Right lung (tissue), 5 donors: ENCODE data around the gene MAML2. TPM values are rescaled to one million over a fixed set of nuclear protein-coding genes. Genes with fewer than 3 reads are reported as not detected.

ENCODE experiments used
- DNase-seq, 2 donors: peaks; one replicate each; pipeline ENCODE4 v3.0.0-alpha.2; 2013
- polyA plus RNA-seq, 5 donors: library from polyadenylated mRNA; unstranded; fragments of 120-200 nt; gene quantifications; one replicate each; pipeline versions ENCODE4 v1.2.1 to v1.2.3, GENCODE V29; 2013; ENCODE audit warnings: inconsistent platforms in 1 of 5, low replicate concordance in 1 of 5; ENCODE audit not compliant: insufficient read length in 5 of 5, insufficient read depth in 1 of 5

The MAML2 gene
- polyA plus RNA-seq, 5 donors = 24.0 to 44.9 (median 37.3) TPM

- no peak for DNase-seq
Observed at GRCh38 chr11:96341211-96342013, 1.6 kb downstream of the MAML2 start.

- no peak for DNase-seq
Observed at GRCh38 chr11:96340555-96340885, 2.5 kb downstream of the MAML2 start.

GRCh38 chr11:96339706-96340554 is 3.1 kb downstream of the MAML2 start:
- DNase-seq = no peak

GRCh38 chr11:96338910-96339705 is 3.9 kb downstream of the MAML2 start:
- DNase-seq = no peak

DNA sequence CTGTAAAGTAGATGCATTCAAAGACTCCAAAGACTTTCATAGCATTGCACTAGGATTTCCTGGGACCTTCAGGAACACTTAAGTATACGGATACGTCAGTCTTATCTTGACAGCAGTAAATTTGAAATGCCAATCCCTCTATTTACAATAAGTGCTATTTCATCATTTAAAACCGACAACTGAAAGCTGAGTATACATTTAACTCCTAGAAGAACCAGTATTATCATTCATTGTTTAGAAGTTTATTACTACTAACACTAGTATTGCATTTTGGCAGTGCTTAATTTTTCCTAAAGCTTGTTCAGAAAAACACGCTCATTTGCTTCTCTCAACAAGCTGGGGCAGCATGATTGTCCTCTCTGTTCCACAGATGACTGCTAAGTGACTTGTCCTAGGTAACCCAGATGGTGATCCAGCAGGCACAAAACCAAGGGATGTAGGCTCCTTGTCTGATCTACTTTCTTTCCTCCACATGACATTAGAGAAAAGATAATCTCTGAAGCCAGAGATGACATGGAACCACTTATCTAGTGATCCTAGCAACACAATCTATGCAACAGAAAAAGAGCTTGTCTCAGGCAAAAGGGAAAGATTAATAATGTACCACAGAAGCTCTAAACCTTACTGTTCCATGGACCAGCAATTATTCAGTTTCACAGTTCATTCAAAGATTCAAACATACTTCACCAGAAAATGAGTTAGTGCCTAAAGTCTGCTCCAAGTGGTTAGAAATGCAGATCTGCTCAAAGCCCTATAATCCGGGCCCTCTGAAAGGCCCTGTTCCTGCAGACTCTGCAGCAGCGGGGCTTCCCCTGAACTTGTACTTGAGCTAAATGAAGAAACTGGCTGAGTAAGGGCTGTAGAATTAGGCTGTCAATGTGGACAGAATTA is 5.2 kb downstream of the MAML2 start:
- no peak for DNase-seq

DNA sequence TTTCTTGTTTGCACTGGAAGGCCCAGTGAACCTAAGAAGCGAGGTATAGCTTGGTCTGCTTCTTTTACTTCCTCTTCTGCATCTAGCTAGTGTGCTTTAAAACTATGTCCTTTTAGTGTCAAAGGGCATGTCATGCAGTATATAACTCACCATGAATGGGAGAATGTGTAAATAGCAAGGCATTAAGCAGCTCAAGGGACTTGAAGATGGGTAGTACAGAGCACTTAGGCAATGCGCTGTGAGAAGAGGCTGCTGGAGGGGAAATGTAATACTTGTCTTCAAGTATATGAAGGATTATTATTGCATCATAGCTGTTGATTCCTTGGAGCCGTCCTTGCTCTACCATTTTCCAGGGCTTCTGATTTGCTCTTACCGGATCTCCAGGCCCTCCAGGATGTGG is 7.6 kb downstream of the MAML2 start:
- peak in 1 of 2 donors; percentile 60 for DNase-seq

- DNase-seq = no peak
Observed at GRCh38 chr11:96334219-96334618, 8.8 kb downstream of the MAML2 start.

DNA sequence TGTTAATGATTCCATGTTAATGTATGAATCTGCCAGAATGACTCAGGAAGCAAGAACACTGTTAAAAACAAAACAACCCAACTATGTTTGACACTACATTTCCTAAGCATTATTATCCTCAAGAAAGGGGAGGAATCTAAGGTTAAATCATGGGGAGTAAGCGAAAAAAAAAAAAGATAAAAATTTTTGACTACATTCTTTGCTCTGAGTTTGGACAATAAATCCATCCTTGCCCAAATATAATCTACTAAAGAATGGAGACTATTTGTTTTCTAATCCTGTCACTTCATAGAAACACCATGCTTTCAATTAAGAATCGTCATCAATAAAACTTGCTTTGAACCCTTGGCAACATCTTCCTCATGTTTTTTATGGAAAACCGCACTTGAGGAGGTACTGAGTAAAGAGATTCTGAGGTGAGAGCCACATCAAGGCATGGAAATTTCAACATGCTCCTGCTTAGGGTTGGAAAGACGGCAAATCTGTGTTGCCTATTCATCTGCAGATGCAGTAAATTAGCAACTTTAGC is 9.7 kb downstream of the MAML2 start:
- no peak for DNase-seq

- no peak for DNase-seq
Observed at GRCh38 chr11:96332126-96332771, 10.7 kb downstream of the MAML2 start.

GRCh38 chr11:96331699-96332116 is 11.3 kb downstream of the MAML2 start:
- DNase-seq = no peak

GRCh38 chr11:96330511-96330859 is 12.5 kb downstream of the MAML2 start:
- no peak for DNase-seq

DNA sequence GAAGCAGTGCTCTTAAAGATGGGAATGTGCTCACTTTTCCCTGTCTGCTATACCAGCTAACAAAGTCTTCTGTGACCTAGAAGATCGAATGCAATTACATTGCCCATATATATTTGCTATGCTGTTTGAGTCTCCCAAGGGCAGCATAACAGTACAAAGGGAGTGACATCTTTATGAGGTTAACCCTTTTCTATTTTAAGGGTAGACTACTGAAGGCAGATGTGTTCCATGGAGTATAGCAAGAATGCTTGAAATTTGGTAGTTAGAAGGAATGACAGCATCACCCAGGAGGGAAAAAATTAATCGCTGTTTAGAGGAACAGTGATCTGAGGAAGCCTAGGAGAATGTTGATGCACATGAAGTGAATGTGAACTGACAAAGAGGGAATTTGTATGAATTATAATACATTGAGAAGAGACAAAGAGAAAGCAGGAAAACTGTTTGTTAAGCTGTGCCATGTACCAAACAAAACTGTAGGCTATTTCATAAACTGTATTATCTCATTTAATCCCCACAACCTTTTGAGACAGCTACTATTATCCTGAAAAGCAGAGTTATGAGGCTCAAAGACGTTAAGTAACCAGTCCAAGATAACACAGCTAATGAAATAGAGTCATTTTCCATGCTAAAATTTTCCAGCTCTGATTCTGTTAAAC is 13.0 kb downstream of the MAML2 start:
- no peak for DNase-seq

- no peak for DNase-seq
Observed at GRCh38 chr11:96329419-96329818, 13.6 kb downstream of the MAML2 start.

- no peak for DNase-seq
Observed at GRCh38 chr11:96328395-96329010, 14.5 kb downstream of the MAML2 start.

- DNase-seq = no peak
Observed at GRCh38 chr11:96326959-96327358, 16.0 kb downstream of the MAML2 start.

- DNase-seq = no peak
Observed at GRCh38 chr11:96324912-96325311, 18.1 kb downstream of the MAML2 start.

DNA sequence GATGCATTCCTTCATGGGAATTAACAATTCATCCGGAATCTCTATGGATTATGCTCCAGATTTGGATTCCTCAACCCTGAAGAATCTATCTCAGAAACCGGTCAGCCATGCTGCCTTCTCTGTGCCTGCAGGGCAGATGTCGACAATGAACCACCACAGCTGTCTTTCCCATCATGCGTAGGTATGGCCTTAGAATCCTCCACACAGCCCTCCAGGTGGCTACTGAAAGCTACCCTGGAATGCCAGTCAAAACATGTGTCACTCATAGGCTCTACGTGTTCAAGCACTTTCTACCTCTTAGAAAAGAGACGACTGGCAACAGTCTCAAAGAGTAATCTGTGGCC is 19.4 kb downstream of the MAML2 start:
- DNase-seq = no peak

GRCh38 chr11:96322775-96323641 is 20.0 kb downstream of the MAML2 start:
- DNase-seq = no peak

- DNase-seq = no peak
Observed at GRCh38 chr11:96321091-96321490, 21.9 kb downstream of the MAML2 start.
